HG03175 (cell line): ENCODE data around the gene TCERG1L.

Experiments used
- ATAC-seq: cut with Tn5 transposase; IDR thresholded peaks from one replicate; pipeline ENCODE4 v1.9.1; 2021; ENCODE audit warnings: mild to moderate bottlenecking, moderate library complexity; ENCODE audit not compliant: unreplicated experiment

The TCERG1L gene

GRCh38 chr10:131231323-131231964 is 80.1 kb downstream of the TCERG1L start:
- no peak for ATAC-seq

DNA sequence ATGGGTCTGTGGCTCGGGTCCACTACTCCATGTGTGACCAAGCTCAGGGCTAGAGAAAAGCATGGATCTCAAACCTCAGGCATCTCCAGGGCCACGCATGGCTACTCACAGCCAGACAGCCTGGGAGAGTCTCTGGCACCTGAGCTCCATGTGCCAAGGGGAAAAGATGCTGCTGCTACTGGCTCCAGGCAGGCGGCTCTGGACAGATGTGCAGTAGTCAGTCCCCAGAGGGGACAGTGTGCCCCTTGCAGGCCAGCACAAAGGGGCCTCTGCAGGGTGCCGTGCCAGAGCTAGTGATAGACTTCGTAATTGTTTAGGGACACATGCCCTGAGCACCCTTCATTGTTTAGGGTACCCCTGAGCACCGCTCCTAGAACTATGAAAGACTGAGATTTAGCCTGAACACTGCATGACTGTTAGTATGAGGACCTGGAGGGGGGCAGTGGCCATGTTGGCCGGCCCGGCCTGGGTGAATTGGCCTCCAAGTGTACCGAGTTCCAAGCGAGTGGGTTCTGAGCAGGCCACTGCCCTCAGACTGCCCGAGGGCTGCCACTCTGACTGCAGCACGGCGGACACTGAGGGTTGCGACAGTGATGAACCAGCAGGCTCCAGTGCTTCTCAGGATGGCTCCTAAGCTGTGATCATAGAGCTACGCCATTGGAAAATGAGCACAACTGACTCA is 80.7 kb downstream of the TCERG1L start:
- no peak for ATAC-seq

DNA sequence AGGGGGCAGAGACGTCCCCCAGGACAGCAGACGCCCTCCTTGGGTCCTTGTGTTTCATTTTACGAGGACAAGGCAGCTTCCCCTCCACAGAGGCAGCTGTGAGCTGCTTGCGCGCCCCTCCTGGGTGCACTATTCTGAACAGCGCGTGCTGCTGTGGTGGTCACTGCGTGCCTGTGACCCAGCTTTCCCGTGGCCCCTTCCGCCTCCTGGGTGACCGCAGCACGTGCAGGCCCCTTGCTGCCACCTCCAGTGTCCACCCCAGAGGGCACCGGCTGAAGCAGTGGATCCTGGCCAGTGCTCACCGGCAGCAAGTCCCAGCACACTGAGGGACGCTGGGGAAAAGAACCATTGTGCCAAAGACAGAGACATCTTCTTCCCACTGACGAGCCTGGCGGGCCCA is 81.4 kb downstream of the TCERG1L start:
- no peak for ATAC-seq

GRCh38 chr10:131227163-131227740 is 84.3 kb downstream of the TCERG1L start:
- no peak for ATAC-seq

DNA sequence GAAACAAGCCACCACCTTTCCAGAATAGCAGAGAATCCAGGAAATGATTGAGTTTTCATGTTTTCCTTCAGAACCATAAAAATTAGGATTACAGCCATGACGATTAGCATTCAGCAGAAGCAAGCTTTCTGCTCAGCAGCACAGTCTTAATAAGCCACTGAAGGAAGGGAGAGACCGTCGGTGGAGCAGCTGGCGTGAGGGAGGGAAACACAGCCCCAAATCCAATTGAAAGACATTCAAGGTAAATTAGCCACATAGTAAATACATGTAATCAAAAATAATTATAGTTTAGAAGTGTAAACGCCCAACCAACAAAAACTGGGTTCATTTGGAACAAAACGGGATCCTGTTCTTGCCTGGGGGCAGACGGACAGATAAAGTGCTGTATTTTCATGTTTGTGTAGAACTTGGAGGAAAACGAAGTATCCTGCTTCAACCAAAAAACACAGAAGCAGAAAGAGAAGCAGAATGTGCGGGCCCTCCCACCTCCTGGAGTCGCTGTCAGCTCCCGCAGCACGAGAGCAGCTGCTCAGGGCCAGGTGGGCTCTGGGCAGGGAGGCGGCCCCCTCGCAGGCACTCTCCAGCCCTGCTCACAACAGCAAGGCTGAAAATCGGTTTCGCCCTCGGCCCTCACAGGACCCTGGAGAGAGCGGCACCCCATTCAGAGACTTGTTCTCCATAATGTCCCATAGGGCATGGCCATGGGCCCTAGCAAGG is 84.9 kb downstream of the TCERG1L start:
- ATAC-seq = no peak

DNA sequence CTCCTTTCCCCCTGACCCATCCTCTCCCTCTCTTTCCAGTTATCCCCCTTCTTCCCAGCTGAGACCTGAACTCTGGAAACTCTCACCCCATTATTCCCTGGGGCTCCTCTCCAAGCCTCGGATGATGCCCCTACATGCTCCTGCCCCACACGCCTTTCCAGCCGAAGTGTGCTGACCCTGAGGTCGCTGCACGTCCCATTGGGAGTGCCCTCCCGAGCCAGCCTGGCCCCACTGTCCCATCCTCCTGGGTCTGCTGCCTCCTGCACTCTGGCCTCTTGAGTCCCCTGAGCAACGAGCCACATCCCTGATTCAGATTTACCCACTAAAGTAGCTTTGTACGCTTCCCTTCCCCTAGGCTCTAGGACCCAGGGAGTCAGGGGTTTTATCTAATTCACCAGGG is 87.4 kb downstream of the TCERG1L start:
- no peak for ATAC-seq

- no peak for ATAC-seq
These were observed 88.1 kb downstream of the TCERG1L start for GRCh38 chr10:131223422-131223821.

GRCh38 chr10:131222986-131223385 is 88.5 kb downstream of the TCERG1L start:
- ATAC-seq = no peak

DNA sequence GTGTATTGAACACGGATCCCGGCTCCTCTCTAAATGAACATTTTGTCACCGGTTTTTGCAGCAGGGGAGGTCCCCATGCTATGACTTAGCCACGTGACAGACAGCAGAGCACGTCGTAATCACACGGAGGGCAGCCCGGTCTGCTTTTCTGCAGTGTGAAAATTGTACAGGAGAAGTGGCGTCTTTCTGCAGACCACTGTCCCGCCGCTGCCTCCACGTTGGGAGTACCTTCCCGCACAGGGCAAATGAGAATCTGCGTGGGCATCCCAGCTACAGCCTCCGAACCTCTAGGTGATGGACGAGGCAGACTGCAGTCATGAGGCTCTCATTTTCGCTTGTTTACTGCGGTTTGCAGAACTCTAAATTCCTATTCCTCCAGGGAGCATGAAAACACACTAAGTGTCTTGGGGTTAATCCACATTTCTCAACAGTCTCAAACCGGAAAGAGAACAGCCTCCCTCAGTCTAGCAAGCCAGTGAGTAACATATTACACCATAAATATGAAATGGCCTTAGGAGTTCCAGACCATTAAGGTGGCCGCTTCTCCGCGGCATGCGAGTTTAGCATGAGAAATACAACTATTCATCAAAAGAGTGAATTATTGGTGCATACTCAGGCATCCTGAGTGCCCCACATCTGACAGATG is 89.8 kb downstream of the TCERG1L start:
- ATAC-seq = no peak

- ATAC-seq = no peak
These were observed 90.8 kb downstream of the TCERG1L start for GRCh38 chr10:131220601-131221171.

DNA sequence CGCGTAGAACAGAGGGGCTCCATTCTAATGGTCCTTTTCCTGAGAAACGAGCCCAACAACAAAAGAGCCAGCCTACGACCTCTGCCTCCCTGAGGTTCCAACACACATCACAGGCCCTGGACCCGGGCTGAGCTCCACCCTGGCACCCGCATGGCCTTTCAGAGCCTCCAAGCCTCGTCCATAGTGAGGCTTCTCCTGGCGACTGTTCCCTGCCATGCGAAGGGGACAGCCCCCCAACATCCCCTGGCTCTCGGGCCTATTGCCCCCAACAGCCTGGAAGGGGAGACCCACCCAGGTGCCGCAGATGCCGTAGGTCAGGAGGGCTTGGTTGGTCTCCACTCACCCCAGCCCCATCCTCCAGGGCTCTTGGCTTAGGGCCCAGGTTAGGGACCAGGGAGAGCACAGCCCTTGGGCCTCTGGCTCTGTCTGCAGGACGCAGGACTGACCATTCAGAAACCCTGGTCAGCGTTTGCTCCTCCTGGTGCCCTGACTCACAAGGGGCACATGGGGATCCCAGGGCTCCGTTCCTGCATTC is 91.5 kb downstream of the TCERG1L start:
- no peak for ATAC-seq

GRCh38 chr10:131219584-131219886 is 92.0 kb downstream of the TCERG1L start:
- ATAC-seq = no peak

DNA sequence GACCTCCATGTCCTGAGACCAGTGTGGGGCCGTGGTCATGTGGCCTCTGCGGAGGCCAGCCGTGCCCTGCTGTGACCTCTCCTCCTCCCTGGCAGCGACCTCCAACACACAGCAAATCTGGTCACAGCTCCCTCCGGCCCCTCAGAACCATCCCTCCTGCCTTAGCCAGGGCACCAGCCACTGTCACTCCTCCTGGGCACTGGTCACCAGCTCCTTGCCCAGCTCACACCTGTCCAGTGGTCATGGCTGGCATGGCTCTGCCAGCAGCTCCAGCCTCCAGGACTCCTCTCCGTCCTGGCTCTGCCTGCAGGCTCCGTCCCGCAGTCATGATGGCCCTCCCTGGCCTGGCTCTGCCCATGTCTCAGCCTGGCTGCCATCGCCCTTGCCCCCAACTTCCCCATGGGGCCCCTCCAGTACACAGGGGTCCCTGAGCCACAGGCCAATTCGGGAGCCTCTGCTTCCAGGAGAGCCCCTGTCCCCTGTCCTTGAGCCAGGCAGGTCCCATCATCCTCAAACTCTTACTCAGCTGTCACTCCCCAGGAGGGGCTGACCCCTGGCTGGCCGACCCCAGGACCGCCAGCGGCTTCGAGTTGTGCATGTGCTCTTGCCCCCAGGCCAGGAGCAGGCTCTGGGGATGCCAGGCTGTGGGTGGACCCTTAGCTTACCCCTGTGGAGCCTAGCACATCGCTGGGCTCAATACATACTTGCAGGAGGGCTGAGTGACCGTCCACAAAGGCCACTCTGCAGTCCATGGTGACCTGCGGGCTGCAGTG is 92.5 kb downstream of the TCERG1L start:
- no peak for ATAC-seq

DNA sequence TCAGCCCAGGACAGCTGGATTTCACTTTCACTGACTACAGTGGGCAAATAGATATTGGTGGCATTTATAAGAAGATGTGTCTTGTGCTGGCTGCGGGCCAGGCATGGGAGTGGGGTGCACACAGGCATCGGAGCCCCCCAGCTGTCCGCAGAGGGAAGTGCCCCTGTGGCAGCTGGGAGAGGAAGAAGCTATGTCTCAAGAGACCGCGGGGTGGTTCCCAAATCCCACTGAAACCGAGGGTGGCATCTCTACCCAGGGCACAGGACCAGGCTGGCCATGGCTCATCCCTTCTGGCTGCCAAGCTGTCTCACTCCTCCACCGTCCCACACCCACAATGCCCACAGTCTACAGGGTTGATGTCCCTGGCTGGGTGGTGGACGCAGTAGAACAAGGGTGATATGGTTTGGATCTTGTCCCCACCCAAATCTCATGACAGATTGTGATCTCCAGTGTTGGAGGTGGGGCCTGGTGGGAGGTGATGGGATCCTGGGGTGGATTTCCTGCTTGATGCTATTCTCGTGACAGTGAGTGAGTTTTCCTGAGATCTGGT is 94.8 kb downstream of the TCERG1L start:
- no peak for ATAC-seq

DNA sequence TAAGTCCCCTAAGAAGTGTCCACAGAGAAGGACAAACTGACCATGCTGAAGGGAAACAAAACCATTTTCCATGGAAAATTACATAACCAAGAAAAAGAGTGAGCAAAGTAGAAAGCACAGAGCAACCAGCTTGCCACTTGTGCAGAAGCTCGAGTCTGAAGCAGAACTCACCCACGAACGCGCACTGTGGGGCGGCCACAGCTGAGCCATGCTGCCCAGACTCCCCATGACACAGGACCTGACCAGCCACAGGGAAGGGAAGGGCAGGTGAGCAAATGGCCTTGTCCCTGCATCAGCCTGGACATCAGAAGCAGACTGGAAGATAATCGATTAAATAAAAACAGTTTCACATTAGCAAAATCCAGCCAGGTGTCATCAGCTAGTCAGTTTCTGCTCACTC is 95.7 kb downstream of the TCERG1L start:
- no peak for ATAC-seq

DNA sequence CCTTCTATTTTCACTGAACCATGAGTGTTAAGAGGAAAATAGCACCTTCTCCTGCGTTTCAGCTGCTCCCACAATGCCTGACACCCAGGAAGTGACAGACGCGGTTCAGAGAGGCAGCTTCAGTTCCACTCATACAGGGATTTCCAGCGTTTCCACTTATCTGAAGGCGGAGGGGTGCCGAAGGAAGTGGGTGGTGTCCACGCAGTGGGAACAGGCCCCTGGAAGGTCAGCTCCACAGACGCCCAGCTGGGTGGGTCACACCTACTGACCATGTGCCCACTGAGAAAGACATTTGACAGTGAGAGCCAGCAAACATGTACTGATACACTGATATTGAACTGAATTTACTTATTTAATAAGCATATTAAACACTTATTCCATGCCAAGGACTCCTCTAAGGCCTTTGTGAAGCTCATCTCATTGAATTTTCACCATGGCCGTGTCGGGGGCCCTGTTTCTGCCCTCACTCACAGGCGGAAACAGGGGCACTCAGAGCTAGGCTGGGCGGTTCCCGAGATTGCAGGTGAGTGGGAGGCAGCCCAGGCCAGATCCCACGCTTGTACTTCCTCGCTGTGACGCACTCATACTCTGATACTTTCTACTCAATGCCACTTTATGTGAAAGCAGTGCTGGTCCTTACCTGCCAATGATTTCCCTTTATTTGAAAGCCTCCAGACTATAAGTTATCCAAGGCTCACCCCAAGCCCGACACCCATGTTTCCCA is 96.8 kb downstream of the TCERG1L start:
- no peak for ATAC-seq

GRCh38 chr10:131213741-131214505 is 97.6 kb downstream of the TCERG1L start:
- no peak for ATAC-seq

DNA sequence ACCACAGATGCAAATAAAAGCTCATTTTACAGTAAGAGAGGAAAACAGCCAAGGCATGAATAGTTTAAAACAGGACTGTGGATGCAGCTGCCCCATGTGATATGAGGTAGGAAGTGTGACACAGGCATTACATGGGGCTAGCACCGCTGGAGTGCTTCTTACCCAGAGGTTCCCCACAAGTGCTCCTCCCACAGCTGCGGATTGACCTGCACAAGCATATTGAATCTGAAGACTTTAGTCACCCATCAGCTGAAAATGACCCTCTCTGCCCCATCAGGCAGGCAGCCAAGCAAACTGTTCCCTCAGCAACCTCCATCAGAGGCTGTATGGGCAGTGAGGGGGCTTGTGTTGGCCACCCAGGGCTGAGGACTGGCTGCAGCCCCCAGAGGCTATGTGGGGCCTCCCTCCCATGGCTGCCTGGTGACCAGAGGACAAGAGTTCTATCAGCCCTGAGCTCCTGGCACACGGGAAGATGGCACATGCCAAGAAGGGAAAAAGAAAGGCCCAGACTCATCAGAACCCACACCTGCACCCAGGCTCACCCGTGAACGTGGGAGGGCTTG is 98.7 kb downstream of the TCERG1L start:
- ATAC-seq = no peak
